ENCODE measurements around the gene GTF3C6.
A peak's percentile ranks its signal among the peaks of the same experiment; 100 is the strongest.
"Not testable (repeated sequence)": the region's sequence is repeated elsewhere in the genome, so short reads cannot be mapped to it uniquely, and the experiment has no call there.

Gene GTF3C6

GRCh38 chr6:110980227-110980626, 21.7 kb downstream of the GTF3C6 start:
- DNase-seq: no peak

- no peak for DNase-seq
These were observed 22.1 kb downstream of the GTF3C6 start for GRCh38 chr6:110980648-110981047.

DNA sequence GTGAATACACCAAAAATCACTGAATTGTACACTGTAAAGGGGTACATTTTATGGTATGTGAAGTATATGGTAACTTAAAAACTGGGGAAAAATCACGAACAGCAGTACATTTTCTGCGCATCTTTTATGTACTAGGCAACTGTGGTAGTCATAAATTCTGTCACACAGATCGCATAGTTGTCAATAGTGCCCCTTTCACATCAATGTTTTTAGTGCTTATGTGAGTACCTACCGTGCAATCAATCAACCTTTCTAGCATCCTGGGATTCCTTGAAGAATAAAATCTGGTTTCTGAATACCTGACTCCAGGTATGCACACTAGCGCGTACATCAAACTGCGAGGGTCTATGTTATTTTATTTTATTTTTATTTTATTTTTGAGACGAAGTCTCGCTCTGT, 22.7 kb downstream of the GTF3C6 start:
- DNase-seq: no peak

- DNase-seq: no peak
These were observed 32.5 kb downstream of the GTF3C6 start for GRCh38 chr6:110990840-110991576.

DNA sequence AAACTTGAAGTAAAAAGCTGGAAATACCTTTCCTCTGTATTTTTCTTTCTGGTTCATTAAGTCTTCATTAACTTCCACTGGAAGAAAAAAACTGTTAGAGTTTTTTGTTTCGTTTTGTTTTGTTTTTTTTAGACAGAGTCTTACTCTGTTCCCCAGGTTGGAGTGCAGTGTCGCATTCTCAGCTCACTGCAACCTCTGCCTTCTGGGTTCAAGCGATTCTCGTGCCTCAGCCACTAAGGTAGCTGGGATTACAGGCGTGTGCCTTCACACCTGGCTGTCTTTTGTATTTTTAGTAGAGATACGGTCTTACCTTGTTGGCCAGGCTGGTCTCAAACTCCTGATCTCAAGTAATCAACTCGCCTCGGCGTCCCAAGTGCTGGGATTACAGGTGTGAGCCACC, 38.2 kb downstream of the GTF3C6 start:
- DNase-seq: no peak

- no peak for DNase-seq
These were observed 41.2 kb downstream of the GTF3C6 start for GRCh38 chr6:110999634-111000270.

GRCh38 chr6:111002350-111002749, 43.8 kb downstream of the GTF3C6 start:
- DNase-seq: no peak

GRCh38 chr6:111011360-111012142, 53.0 kb downstream of the GTF3C6 start:
- DNase-seq: peak; percentile 37

- no peak for DNase-seq
These were observed 53.6 kb downstream of the GTF3C6 start for GRCh38 chr6:111012143-111012452.

- not testable (repeated sequence) for DNase-seq
These were observed 54.0 kb downstream of the GTF3C6 start for GRCh38 chr6:111012520-111012919.

- no peak for DNase-seq
These were observed 54.8 kb downstream of the GTF3C6 start for GRCh38 chr6:111013144-111013915.

DNA sequence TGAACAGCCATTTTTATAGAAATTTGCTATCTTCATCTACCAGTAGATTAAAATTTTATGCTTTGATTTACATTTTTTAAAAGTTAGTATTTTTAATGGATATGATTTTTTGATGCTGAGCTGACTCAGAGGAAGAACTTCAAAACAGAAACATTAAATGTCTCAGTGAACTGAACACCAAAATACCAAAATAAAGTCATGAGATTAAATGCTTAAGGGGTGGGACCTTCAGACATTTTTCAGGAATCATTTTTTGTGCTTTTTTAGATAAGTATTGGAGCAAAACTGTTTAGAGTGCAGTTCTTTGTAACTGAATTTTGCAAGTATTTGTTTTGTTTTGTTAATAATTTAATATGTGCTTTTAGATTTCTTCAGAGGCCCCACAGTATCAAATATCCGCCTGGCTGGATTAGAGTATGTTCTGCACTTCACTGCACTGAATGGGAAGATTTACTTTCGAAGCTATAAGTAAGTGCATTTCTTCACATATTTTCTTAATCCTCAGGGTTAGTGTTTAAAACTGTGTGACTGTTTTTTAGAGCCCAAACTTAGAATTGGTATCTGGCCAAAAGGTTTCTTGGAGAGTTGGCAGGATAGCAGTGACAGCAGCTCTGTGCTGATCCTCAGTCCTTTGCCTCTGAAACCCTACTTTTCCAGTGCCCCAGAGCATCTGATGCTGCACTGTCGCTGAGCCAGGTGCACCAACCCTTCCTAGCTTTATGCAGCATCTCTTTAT, 57.1 kb downstream of the GTF3C6 start:
- DNase-seq: no peak

DNA sequence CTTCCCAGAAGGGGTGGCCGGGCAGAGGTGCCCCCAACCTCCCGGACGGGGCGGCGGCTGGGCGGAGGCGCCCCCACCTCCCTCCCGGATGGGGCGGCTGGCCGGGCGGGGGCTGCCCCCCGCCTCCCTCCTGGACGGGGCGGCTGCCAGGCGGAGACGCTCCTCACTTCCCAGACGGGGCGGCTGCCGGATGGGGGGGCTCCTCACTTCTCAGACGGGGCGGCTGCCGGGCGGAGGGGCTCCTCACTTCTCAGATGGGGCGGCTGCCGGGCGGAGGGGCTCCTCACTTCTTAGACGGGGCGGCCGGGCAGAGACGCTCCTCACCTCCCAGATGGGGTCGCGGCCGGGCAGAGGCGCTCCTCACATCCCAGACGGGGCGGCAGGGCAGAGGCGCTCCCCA, 58.7 kb downstream of the GTF3C6 start:
- not testable (repeated sequence) for DNase-seq
